ENCODE data around the gene KRT78. TPM values are rescaled to one million over a fixed set of nuclear protein-coding genes. Genes with fewer than 3 reads are reported as not detected.
"Not testable (repeated sequence)": the region's sequence is repeated elsewhere in the genome, so short reads cannot be mapped to it uniquely, and the experiment has no call there.

KRT78 gene
- total and polyA plus RNA-seq, 2 of the 13 experiments (the other 11 are each of a cell fraction or from before 2014, with no cell fraction given), result not detected

DNA sequence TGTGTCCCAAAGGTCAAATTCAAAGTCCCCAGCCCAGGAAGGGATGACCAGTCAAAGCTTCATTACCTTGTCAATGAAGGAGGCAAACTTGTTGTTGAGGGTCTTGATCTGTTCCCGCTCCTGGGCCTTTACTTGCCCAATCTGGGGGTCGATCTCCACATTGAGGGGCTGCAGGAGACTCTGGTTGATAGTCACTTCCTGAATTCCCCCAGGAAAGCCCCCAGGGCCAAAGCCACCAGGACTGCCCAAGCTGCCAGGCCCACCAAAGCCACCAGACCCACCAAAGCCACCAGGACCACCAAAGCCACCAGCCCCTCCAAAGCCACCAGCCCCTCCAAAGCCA lies 53.5 kb downstream of the KRT78 start:
- 20% methylated on average over 1 of the region's 2 CpGs for whole genome bisulfite sequencing (ENCODE audit: low lambda C conversion rate)
- H3K27ac ChIP-seq (ENCODE audit: extremely low read length, insufficient read depth, low read length); H2AFZ ChIP-seq (ENCODE audit: low read length); H3K4me3 ChIP-seq (replicated peaks in 1 of 3; ENCODE audit: insufficient read depth in 1 of 3, low read depth in 2 of 3, low read length in 3 of 3); CTCF ChIA-PET (ENCODE audit: low intra/inter-chr PET ratio, low total read pairs); in situ Hi-C loops (cut with HindIII; ENCODE audit: extremely low pct_ligation_motif_present, low pct_unique_long_range_greater_than_20kb); BruUV-seq (replicated peaks); H3K9me3 ChIP-seq (ENCODE audit: low read length); H3K36me3 ChIP-seq (replicated peaks in 1 of 2; ENCODE audit: control insufficient read depth in 1 of 2, insufficient read depth in 2 of 2, low read length in 2 of 2); H3K9ac ChIP-seq (ENCODE audit: insufficient read depth, low read depth, low read length); intact Hi-C loops (cut with micrococcal nuclease; ENCODE audit: unreplicated experiment); DNase-seq (ENCODE audit: low spot score); POLR2A ChIA-PET; H3K4me1 ChIP-seq (ENCODE audit: insufficient read depth, low read length); FAIRE-seq; H4K20me1 ChIP-seq (ENCODE audit: insufficient read depth, low read length); H3K79me2 ChIP-seq (ENCODE audit: insufficient read depth, low read length); ATAC-seq; H3K4me2 ChIP-seq (ENCODE audit: low read depth, low read length): not testable (repeated sequence)
- H3K27me3 ChIP-seq (ENCODE audit: control insufficient read depth in 1 of 2, insufficient read depth in 2 of 2, low read length in 2 of 2), result peaks cover under 1 to 28% of the 10 kb centered on the region in 2 experiments; a peak in 3 of 5 replicates

DNA sequence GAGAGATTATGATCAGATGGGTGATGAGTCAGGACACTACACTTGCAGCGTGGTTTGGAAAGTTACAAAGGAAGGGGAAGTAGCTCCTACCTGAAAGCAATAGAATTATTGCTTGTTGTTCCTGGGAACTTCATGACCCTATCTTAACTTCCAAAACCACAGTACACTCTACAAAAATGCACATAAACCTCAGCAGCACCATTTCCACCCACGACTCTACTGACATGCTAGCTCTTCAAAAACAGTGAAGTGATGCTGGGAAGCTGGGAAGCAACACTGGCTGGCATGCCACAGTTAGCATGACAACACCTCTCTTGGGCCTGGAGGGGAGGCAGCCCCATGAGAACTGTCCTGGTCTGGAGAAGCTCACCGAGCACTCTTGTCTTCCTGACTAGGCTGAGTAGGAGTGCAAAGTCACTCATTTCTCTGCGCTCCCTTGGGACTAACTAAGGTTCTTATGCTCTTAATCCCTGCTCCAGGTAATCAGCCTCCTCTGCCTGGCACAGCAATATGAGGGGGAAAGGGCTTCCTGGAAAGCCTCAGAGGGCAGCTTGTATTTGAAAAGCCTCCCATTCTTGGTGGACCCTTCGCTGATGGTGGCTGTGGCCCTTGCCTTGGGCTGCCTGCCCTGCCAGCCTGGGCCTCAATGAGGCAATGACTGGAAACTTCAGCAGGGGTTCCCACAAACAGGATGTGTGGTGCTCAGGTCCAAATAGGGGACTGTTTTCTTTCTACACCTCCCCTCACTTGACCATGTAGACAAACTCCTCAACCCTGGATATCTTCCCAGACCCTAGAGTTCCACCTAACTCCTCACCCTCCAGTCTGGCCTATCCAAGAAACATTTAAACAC lies 54.1 kb downstream of the KRT78 start:
- no peaks in the 10 kb centered on the region for H3K9me3 ChIP-seq (ENCODE audit: low read length)
- 8% methylated on average over 3 of the region's 5 CpGs for whole genome bisulfite sequencing (ENCODE audit: low lambda C conversion rate)
- no peak overlapping the region for H3K4me2 ChIP-seq (ENCODE audit: low read depth, low read length)
- H3K36me3 ChIP-seq (replicated peaks in 1 of 2; ENCODE audit: control insufficient read depth in 1 of 2, insufficient read depth in 2 of 2, low read length in 2 of 2), result no peaks in the 10 kb centered on the region
- ATAC-seq, result no peak
- DNase-seq (ENCODE audit: low spot score), result no peak
- BruUV-seq (replicated peaks), result no TSS peak
- in situ Hi-C loops (cut with HindIII; ENCODE audit: extremely low pct_ligation_motif_present, low pct_unique_long_range_greater_than_20kb), result no loop called here
- H2AFZ ChIP-seq (ENCODE audit: low read length), result no peak overlapping the region
- POLR2A ChIA-PET, result no interaction called here
- H3K27ac ChIP-seq (ENCODE audit: extremely low read length, insufficient read depth, low read length), result no peak overlapping the region
- no peak for TF ChIP-seq CREBL2 (CRISPR knock-in tag; IDR thresholded peaks at IDR 0.05; ENCODE audit: borderline replicate concordance)
- no peak for FAIRE-seq
- peaks cover 4 to 33% of the 10 kb centered on the region in 2 experiments; a peak in 3 of 5 replicates for H3K27me3 ChIP-seq (ENCODE audit: control insufficient read depth in 1 of 2, insufficient read depth in 2 of 2, low read length in 2 of 2)
- no peaks in the 10 kb centered on the region for H3K79me2 ChIP-seq (ENCODE audit: insufficient read depth, low read length)
- intact Hi-C loops (cut with micrococcal nuclease; ENCODE audit: unreplicated experiment), result no loop called here
- H3K9ac ChIP-seq (ENCODE audit: insufficient read depth, low read depth, low read length), result no peak overlapping the region
- no peaks in the 10 kb centered on the region for H4K20me1 ChIP-seq (ENCODE audit: insufficient read depth, low read length)
- H3K4me3 ChIP-seq (replicated peaks in 1 of 3; ENCODE audit: insufficient read depth in 1 of 3, low read depth in 2 of 3, low read length in 3 of 3), result no peak overlapping the region
- no peaks in the 10 kb centered on the region for H3K4me1 ChIP-seq (ENCODE audit: insufficient read depth, low read length)
- CTCF ChIA-PET (ENCODE audit: low intra/inter-chr PET ratio, low total read pairs), result no interaction called here
